ENCODE results near the gene GMNN. TPM values are rescaled to one million over a fixed set of nuclear protein-coding genes. Genes with fewer than 3 reads are reported as not detected.

GMNN gene
- 10.9 and 11.0 TPM in 2 replicates for total RNA-seq

GRCh38 chr6:24774696-24775519 is at the start of gene GMNN:
TSS of gene GMNN (plus strand) at chr6:24774937. CDS start at chr6:24777247, 2,310 bp downstream.

GRCh38 chr6:24798740-24799540 is 24.2 kb downstream of the GMNN start, which contains the start of gene ARMH2:
TSS of gene ARMH2 (minus strand) at chr6:24798917. CDS start at chr6:24798857, 60 bp downstream.

Other genes starting within 250 kb of the GMNN start
- under 0.01 TPM in 2 replicates for gene KIAA0319, start 128.7 kb upstream of the GMNN start, total RNA-seq
- gene TDP2, start 108.0 kb upstream of the GMNN start, total RNA-seq = 27.3 and 33.2 TPM in 2 replicates
- 13.7 and 17.1 TPM in 2 replicates for gene ACOT13, start 107.9 kb upstream of the GMNN start, total RNA-seq
- 196 and 234 TPM in 2 replicates for gene C6orf62, start 55.8 kb upstream of the GMNN start, total RNA-seq
- not detected in 2 replicates for gene ARMH2, start 24.0 kb downstream of the GMNN start, total RNA-seq
- under 0.01 and 0.07 TPM in 2 replicates for gene RIPOR2, start 161.0 kb downstream of the GMNN start, total RNA-seq